ENCODE measurements around the gene NELL1.

- TF ChIP-seq EZH2 (IDR thresholded peaks at IDR 0.05; ENCODE audit: insufficient read depth, low read length), result no peak
- no peak for TF ChIP-seq CTCF (IDR thresholded peaks at IDR 0.05; ENCODE audit: insufficient read depth, low read depth, low read length)
These were observed 778.5 kb downstream of the NELL1 start for GRCh38 chr11:21447871-21448270.

Data from astrocyte (in vitro differentiated cells and primary cell).